HepG2 (cell line): ENCODE results near the gene SCRT2. TPM values are rescaled to one million over a fixed set of nuclear protein-coding genes. Genes with fewer than 3 reads are reported as not detected.
A peak's percentile ranks its signal among the peaks of the same experiment; 100 is the strongest.

Experiments used
- ARID3A ChIP-seq: IDR thresholded peaks from 2 replicates; pipeline ENCODE4 v1.6.1; 2012; ENCODE audit warnings: low read depth, low read length, improper control_type of control experiment
- ELF3 ChIP-seq: IDR thresholded peaks from 2 replicates; pipeline ENCODE4 v1.6.1; 2016; ENCODE audit warnings: missing genetic modification reagents, missing compliant biosample characterization
- EZH2 ChIP-seq: conservative IDR thresholded peaks from 2 replicates; pipeline ENCODE4 v1.6.1; 2012; ENCODE audit warnings: mild to moderate bottlenecking, low read depth, low read length, moderate library complexity
- FOXA3 ChIP-seq: IDR thresholded peaks from 2 replicates; pipeline ENCODE4 v1.6.1; 2016; ENCODE audit warnings: missing genetic modification reagents, missing compliant biosample characterization
- IRX3 ChIP-seq: sonication (generic); formaldehyde crosslinking; IDR thresholded peaks from 2 replicates; pipeline ENCODE4 v1.8.1; 2023; ENCODE audit warnings: mild to moderate bottlenecking, low read depth, missing genetic modification reagents, borderline replicate concordance
- NCOR1 ChIP-seq: fragments of 200-600 bp; sonication (generic); IDR thresholded peaks from 2 replicates; pipeline ENCODE4 v1.7.0; 2017; ENCODE audit warnings: antibody characterized with exemption, low read length, borderline replicate concordance
- NR1H2 ChIP-seq: sonication (generic); formaldehyde crosslinking; IDR thresholded peaks from 2 replicates; pipeline ENCODE4 v1.8.1; 2022; ENCODE audit warnings: low read depth, missing genetic modification reagents, borderline replicate concordance
- POLR2G ChIP-seq: fragments of 200-400 bp; formaldehyde crosslinking; IDR thresholded peaks from 2 replicates; pipeline ENCODE4 v1.6.1; 2018; ENCODE audit warnings: mild to moderate bottlenecking, low read depth, low read length, moderate library complexity
- SATB2 ChIP-seq: sonication (generic); formaldehyde crosslinking; IDR thresholded peaks from 2 replicates; pipeline ENCODE4 v1.5.0; 2020; ENCODE audit warnings: missing genetic modification reagents
- THAP11 ChIP-seq: IDR thresholded peaks from 2 replicates; pipeline ENCODE4 v1.6.1; 2016; ENCODE audit warnings: missing biosample characterization, missing genetic modification reagents
- YEATS4 ChIP-seq: sonication (generic); formaldehyde crosslinking; IDR thresholded peaks from 2 replicates; pipeline ENCODE4 v1.4.0; 2020; ENCODE audit warnings: missing genetic modification reagents, borderline replicate concordance
- ZNF251 ChIP-seq: sonication (generic); formaldehyde crosslinking; IDR thresholded peaks from 2 replicates; pipeline ENCODE4 v1.9.0; 2021; ENCODE audit warnings: mild to moderate bottlenecking, missing genetic modification reagents
- ZNF564 ChIP-seq: sonication (generic); formaldehyde crosslinking; IDR thresholded peaks from 2 replicates; pipeline ENCODE4 v1.8.1; 2023; ENCODE audit warnings: mild to moderate bottlenecking, missing genetic modification reagents
- ZNF672 ChIP-seq: sonication (generic); formaldehyde crosslinking; IDR thresholded peaks from 2 replicates; pipeline ENCODE4 v1.8.1; 2022; ENCODE audit warnings: missing genetic modification reagents
- ZNF766 ChIP-seq: sonication (generic); formaldehyde crosslinking; IDR thresholded peaks from 2 replicates; pipeline ENCODE4 v1.5.0; 2020; ENCODE audit warnings: missing genetic modification reagents, borderline replicate concordance
- ZNF788 ChIP-seq: sonication (generic); formaldehyde crosslinking; IDR thresholded peaks from 2 replicates; pipeline ENCODE4 v1.5.0; 2020; ENCODE audit warnings: mild to moderate bottlenecking, missing genetic modification reagents, borderline replicate concordance
- polyA plus RNA-seq, 8 experiments: library from polyadenylated mRNA; depleted of rRNA in 3 of 8; stranded (reverse) in 7 of 8; unstranded in 1 of 8; fragments of >200 nt; fragmentation: Illumina TruSeq in 4 of 8; extraction: Trizol in 4 of 8; gene quantifications; 2 replicates each; pipeline versions ENCODE4 v1.2.1 to v1.2.3, GENCODE V29; 2011 to 2016; ENCODE audit warnings: low read depth in 4 of 8, missing spikeins in 1 of 8, mixed read lengths in 1 of 8; ENCODE audit not compliant: insufficient read depth in 1 of 8
- total RNA-seq, 5 experiments: library from RNA; depleted of rRNA; stranded (reverse); fragments of >200 nt; fragmentation: Illumina TruSeq; extraction: Trizol; gene quantifications; 2 replicates each; pipeline ENCODE4 v1.2.3, GENCODE V29; 2016; ENCODE audit warnings: low read depth in 1 of 5
- TF ChIP-seq, protein P1 (sequence below): sonication (generic); formaldehyde crosslinking; IDR thresholded peaks from 2 replicates; pipeline ENCODE4 v1.9.0; 2022; ENCODE audit warnings: missing genetic modification reagents, mild to moderate bottlenecking, borderline replicate concordance
- TF ChIP-seq, protein P2 (sequence below): sonication (generic); formaldehyde crosslinking; IDR thresholded peaks from 2 replicates; pipeline ENCODE4 v1.4.0; 2020; ENCODE audit warnings: mild to moderate bottlenecking, low read depth, missing genetic modification reagents
- TF ChIP-seq, protein P3 (sequence below): IDR thresholded peaks from 2 replicates; pipeline ENCODE4 v1.6.1; 2016; ENCODE audit warnings: missing biosample characterization, missing genetic modification reagents, low read depth
- TF ChIP-seq, protein P4 (sequence below): sonication (generic); formaldehyde crosslinking; IDR thresholded peaks from 2 replicates; pipeline ENCODE4 v1.4.0; 2020; ENCODE audit warnings: missing genetic modification reagents

SCRT2 gene
- total and polyA plus RNA-seq, 2 of the 13 experiments (the other 11 are each of a cell fraction or from before 2014, with no cell fraction given): not detected

DNA sequence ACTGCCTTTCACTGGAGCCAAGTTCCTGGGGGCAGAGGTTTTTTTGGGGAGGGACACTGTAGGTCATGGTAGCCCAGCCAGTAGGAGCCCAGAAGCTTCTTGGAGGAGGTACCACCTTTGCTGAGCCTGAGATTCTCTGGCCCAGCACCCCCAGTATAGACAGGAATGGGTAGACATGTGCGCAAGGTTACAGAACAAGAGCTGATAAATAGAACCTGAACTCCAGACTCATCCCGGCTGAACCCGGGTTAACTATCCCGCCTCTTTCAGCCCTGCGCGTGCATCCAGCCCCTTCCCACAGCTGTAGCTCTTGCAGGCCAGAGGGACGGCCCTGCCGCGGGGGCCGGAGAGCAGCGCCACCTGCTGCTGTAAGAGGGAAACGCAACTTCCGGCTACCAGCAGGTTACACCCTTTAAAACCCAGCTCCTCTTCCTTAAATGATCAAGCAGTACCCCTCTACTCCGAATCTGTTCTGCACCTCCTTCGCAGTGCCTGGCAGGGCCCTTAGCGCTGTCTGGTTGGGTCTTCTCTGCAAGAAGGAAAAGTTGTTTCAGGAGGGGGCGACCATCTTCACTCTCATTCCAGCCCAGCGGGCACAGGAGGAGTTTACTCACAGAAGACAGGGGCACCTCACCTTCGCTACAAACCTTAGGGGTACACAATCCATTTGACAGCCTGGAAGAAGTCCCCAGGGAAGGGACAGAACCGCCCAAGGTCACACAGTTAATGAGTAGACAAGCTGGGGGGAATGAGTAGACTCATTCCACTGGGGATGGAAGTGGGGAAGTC lies 30.1 kb downstream of the SCRT2 start (continued):
- TF ChIP-seq NR1H2 (CRISPR knock-in tag) (no peak), POLR2G (peak; percentile 62), ELF3 (CRISPR knock-in tag) (peak; percentile 99), ZNF251 (CRISPR knock-in tag) (no peak), ARID3A (peak; percentile 33; the same call in 1 of the 2 replicates), ZNF672 (CRISPR knock-in tag) (no peak), THAP11 (CRISPR knock-in tag) (no peak; the same call in 1 of the 2 replicates), IRX3 (CRISPR knock-in tag) (no peak), ZNF564 (CRISPR knock-in tag) (peak; percentile 38; the same call in 1 of the 2 replicates), EZH2 (no peak; the same call in 1 of the 2 replicates), ZNF788 (CRISPR knock-in tag) (peak; percentile 79; the same call in 1 of the 2 replicates), NCOR1 (no peak; the same call in 1 of the 2 replicates), SATB2 (CRISPR knock-in tag) (no peak), FOXA3 (CRISPR knock-in tag) (peak; percentile 57), ZNF766 (CRISPR knock-in tag) (peak; percentile 47; the same call in 1 of the 2 replicates), YEATS4 (peak; percentile 85)
- TF ChIP-seq, protein P1, sequence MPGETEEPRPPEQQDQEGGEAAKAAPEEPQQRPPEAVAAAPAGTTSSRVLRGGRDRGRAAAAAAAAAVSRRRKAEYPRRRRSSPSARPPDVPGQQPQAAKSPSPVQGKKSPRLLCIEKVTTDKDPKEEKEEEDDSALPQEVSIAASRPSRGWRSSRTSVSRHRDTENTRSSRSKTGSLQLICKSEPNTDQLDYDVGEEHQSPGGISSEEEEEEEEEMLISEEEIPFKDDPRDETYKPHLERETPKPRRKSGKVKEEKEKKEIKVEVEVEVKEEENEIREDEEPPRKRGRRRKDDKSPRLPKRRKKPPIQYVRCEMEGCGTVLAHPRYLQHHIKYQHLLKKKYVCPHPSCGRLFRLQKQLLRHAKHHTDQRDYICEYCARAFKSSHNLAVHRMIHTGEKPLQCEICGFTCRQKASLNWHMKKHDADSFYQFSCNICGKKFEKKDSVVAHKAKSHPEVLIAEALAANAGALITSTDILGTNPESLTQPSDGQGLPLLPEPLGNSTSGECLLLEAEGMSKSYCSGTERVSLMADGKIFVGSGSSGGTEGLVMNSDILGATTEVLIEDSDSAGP: peak; percentile 87
- TF ChIP-seq, protein P2, sequence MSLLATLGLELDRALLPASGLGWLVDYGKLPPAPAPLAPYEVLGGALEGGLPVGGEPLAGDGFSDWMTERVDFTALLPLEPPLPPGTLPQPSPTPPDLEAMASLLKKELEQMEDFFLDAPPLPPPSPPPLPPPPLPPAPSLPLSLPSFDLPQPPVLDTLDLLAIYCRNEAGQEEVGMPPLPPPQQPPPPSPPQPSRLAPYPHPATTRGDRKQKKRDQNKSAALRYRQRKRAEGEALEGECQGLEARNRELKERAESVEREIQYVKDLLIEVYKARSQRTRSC: no peak
- TF ChIP-seq, protein P3, sequence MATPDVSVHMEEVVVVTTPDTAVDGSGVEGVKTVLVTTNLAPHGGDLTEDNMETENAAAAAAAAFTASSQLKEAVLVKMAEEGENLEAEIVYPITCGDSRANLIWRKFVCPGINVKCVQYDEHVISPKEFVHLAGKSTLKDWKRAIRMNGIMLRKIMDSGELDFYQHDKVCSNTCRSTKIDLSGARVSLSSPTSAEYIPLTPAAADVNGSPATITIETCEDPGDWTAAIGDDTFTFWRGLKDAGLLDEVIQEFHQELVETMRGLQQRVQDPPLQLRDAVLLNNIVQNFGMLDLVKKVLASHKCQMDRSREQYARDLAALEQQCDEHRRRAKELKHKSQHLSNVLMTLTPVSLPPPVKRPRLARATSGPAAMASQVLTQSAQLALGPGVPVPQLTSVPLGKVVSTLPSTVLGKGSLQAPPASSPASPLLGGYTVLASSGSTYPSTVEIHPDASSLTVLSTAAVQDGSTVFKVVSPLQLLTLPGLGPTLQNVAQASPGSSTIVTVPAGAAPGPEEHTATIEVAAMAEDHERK (CRISPR knock-in tag): no peak
- TF ChIP-seq, protein P4, sequence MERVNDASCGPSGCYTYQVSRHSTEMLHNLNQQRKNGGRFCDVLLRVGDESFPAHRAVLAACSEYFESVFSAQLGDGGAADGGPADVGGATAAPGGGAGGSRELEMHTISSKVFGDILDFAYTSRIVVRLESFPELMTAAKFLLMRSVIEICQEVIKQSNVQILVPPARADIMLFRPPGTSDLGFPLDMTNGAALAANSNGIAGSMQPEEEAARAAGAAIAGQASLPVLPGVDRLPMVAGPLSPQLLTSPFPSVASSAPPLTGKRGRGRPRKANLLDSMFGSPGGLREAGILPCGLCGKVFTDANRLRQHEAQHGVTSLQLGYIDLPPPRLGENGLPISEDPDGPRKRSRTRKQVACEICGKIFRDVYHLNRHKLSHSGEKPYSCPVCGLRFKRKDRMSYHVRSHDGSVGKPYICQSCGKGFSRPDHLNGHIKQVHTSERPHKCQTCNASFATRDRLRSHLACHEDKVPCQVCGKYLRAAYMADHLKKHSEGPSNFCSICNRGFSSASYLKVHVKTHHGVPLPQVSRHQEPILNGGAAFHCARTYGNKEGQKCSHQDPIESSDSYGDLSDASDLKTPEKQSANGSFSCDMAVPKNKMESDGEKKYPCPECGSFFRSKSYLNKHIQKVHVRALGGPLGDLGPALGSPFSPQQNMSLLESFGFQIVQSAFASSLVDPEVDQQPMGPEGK (CRISPR knock-in tag): peak; percentile 97
